ENCODE data around the gene C15orf62.

C15orf62 gene

GRCh38 chr15:40815042-40815698 lies 45.4 kb downstream of the C15orf62 start:
- no peak for DNase-seq (ENCODE audit: low read depth in 3 of 3)

GRCh38 chr15:40819048-40819447 lies 49.3 kb downstream of the C15orf62 start:
- no peak for DNase-seq (ENCODE audit: low read depth in 3 of 3)

GRCh38 chr15:40821195-40821594 lies 51.4 kb downstream of the C15orf62 start:
- DNase-seq (ENCODE audit: low read depth in 3 of 3) = no peak

Data from stimulated activated CD4-positive, alpha-beta T cell treated with anti-CD3 and anti-CD28 coated beads, TNF-alpha, amount 100 ng/mL, for 24 hours (primary cell).